ENCODE data around the gene PPA2. TPM values are rescaled to one million over a fixed set of nuclear protein-coding genes. Genes with fewer than 3 reads are reported as not detected.

PPA2 gene
- total RNA-seq = 96.1 and 101 TPM in 2 replicates

GRCh38 chr4:105473324-105474098 is at the start of gene PPA2:
PPA2 (minus strand) TSS chr4:105474062; CDS start chr4:105474050, 12 bp downstream.

Other genes starting within 250 kb of the PPA2 start
- 0.17 TPM in 1 of 2 replicates, not detected in the other for gene ARHGEF38, start 78.6 kb upstream of the PPA2 start, total RNA-seq
- 20.8 and 20.9 TPM in 2 replicates for gene INTS12, start 234.6 kb upstream of the PPA2 start, total RNA-seq
- gene GSTCD, start 234.7 kb upstream of the PPA2 start, total RNA-seq = 10.9 and 17.6 TPM in 2 replicates